HG03064 (cell line): ENCODE results near the gene BCAS4.
A peak's percentile ranks its signal among the peaks of the same experiment; 100 is the strongest.
"Not testable (repeated sequence)": the region's sequence is repeated elsewhere in the genome, so short reads cannot be mapped to it uniquely, and the experiment has no call there.

Source experiments
- ATAC-seq: cut with Tn5 transposase; IDR thresholded peaks from one replicate; pipeline ENCODE4 v1.9.1; 2021; ENCODE audit warnings: low read depth; ENCODE audit not compliant: unreplicated experiment

BCAS4 gene

GRCh38 chr20:50797142-50797541 is 2.3 kb downstream of the BCAS4 start:
- no peak for ATAC-seq

GRCh38 chr20:50798650-50799049 is 3.8 kb downstream of the BCAS4 start:
- no peak for ATAC-seq

GRCh38 chr20:50799176-50799889 is 4.5 kb downstream of the BCAS4 start:
- ATAC-seq, result no peak

- ATAC-seq, result no peak
These were observed 5.2 kb downstream of the BCAS4 start for GRCh38 chr20:50799890-50800550.

GRCh38 chr20:50800986-50801746 is 6.3 kb downstream of the BCAS4 start:
- ATAC-seq, result not testable (repeated sequence)

GRCh38 chr20:50801747-50802125 is 6.9 kb downstream of the BCAS4 start:
- ATAC-seq, result no peak

GRCh38 chr20:50802289-50802688 is 7.4 kb downstream of the BCAS4 start:
- ATAC-seq, result no peak

GRCh38 chr20:50804437-50805348 is 9.8 kb downstream of the BCAS4 start:
- no peak for ATAC-seq

- ATAC-seq, result no peak
These were observed 10.5 kb downstream of the BCAS4 start for GRCh38 chr20:50805349-50805684.

GRCh38 chr20:50806126-50806768 is 11.4 kb downstream of the BCAS4 start:
- no peak for ATAC-seq

- no peak for ATAC-seq
These were observed 15.2 kb downstream of the BCAS4 start for GRCh38 chr20:50810063-50810462.

GRCh38 chr20:50810842-50811241 is 16.0 kb downstream of the BCAS4 start:
- no peak for ATAC-seq

- no peak for ATAC-seq
These were observed 18.3 kb downstream of the BCAS4 start for GRCh38 chr20:50813101-50813643.

- no peak for ATAC-seq
These were observed 18.9 kb downstream of the BCAS4 start for GRCh38 chr20:50813801-50814200.

- no peak for ATAC-seq
These were observed 19.7 kb downstream of the BCAS4 start for GRCh38 chr20:50814438-50815161.

GRCh38 chr20:50815162-50815989 is 20.5 kb downstream of the BCAS4 start:
- peak; percentile 30 for ATAC-seq

GRCh38 chr20:50817776-50818172 is 22.9 kb downstream of the BCAS4 start:
- ATAC-seq, result no peak

GRCh38 chr20:50819349-50819748 is 24.5 kb downstream of the BCAS4 start:
- peak; percentile 50 for ATAC-seq
